CD4-positive, alpha-beta T cell treated with Interleukin-2 at 100 ng/mL for 4 hours (primary cell): ENCODE results near the gene TCL1A.
"Not testable (repeated sequence)": the region's sequence is repeated elsewhere in the genome, so short reads cannot be mapped to it uniquely, and the experiment has no call there.

Experiments used
- DNase-seq: peaks from one replicate; pipeline ENCODE4 v3.0.0-alpha.2; 2020; ENCODE audit warnings: low spot score

TCL1A gene, protein sequence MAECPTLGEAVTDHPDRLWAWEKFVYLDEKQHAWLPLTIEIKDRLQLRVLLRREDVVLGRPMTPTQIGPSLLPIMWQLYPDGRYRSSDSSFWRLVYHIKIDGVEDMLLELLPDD

DNA sequence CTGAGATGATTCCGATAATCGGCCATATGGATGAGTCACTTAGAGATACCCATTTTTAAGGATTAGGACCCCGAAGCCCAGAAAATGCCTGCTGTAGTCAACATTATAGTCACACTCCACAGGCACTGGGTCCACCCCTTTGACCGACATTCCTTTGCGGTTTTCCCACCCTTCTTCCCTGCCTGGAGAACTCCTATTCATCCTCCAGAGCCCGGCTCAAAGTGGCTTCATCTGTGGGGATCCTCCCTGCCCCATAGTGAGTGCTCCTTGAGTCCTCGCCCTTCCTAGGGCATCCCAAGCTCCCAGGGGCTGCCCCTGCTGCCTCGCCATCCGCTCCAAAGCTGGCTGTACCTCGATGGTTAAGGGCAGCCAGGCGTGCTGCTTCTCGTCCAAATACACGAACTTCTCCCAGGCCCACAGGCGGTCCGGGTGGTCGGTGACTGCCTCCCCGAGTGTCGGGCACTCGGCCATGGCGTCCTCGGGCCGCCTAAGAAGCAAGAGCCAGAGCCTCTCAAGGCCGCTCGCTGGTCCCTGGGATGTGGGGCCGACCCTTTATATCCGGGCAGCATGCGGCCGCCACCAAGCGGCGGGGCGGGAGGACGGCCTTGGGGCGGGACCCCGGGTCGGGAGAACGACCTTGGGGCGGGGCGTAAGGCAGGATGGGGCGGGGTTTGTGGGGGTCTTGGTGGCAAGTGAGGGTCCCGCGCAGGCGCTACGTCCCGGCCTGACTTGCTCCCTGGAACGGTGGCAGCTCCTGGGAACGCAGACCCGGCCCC, at the start of gene TCL1A:
Gene TCL1A (minus strand): TSS at position 530 of the 776 bp plus-strand sequence. CDS start 59 bp downstream, at position 471.
- DNase-seq, result no peak

DNA sequence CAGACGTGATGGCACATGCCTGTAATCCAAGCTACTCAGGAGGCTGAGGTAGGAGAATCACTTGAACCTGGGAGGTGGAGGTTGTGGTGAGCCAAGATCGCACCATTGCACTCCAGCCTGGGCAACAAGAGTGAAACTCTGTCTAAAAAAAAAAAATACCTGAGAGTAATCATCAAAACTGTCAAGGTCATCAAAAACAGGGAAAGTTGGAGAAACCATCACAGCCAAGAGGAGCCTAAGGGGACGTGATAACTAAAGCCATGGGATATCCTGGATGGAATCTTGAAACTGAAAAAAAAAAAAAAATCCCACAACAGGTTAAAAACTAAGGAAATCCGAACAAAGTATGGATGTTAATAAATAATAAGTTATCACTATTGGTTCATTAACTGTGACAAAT, 49.1 kb upstream of the TCL1A start:
- DNase-seq, result not testable (repeated sequence)

DNA sequence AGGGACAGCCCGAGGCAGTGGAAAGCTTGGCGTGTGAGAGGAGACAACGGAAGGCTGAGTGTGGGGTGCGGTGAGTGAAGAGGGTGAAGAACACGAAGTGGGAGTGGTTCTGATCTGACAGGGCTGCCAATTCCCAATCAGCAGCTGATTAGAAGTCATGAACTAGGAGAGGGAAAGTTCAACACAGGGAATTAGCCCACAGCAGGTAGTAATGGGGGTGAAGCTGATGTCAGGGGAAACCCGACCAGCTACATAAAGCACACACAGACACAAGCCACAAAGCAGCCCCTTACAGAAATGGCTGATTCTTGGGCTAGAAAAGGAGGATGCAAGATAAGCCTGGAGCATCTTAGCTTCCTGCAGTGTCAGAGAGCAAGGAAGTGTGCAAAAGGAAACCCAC, 47.5 kb upstream of the TCL1A start:
- no peak for DNase-seq

DNA sequence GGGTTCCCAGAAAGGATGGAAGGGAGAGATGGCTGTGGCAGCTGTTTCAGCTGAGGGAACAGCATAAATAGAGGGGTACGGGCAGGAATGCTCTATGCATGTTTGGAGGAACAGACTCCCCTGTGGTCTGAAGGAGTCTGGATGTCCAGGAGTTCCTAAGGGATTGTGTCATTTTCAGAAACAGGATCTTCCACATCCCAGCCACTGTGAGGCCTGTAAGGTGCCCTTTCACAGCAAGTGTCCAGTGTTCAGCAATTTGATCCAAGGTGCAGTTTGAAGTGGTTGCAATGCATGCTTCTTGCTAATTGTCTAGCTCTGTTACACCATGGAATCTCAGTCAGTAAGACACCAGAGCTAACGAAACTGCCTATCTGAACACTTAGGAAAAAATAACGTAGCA, 46.7 kb upstream of the TCL1A start:
- DNase-seq, result no peak

DNA sequence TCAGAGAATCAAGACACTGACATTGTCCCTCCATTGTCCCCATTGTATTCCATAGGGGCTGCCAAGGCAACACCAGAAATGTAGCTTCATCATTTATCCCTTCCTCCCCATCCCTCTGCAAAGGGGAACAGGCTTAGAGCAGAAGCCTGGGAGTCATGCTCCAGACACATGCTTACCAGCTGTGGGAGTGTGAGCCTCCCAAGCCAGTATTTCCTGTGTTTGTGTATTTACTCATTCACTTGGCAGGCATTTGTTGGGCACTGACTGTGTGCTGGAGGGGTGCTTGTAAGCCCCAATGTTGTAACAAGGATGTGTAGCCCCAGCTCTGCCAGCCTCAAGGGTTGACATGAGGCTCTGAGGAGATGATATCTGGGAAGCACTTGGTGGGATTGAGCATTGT, 46.0 kb upstream of the TCL1A start:
- DNase-seq, result no peak

DNA sequence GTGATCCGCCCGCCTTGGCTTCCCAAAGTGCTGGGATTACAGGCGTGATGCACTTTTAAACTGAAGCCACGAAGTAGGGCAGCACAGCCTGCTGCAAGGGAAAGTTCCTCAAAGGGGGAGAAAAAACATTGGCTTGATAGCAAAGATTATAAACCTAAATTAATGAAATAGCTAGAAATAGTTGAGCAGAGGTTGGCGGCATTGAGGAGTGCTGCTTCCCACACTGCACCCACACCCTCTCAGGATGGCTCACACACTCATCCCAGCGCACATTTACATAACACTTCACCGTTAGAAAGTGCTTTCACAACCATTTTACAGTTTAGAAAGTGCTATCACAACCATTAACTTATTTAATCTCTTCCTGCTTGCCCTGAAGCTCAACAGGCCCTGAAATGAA, 44.4 kb upstream of the TCL1A start:
- DNase-seq, result no peak

DNA sequence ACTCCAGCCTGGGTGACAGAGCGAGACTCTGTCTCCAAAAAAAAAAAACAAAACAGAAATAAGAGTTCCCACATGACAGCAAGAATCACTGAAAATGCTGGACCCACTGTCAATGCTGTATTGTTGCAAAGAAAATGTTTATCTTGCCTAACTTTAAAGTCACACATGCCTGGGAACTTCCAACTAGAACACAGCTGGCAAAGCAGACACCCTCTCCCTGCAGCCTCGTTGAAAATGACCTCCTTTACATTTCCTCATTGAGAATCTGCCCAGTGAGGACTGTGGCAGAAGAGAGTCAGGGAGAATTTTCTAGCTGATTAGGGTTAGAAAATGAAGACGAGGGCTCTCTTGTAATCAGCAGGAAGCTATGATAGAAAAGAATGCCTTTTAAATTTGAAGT, 42.8 kb upstream of the TCL1A start:
- no peak for DNase-seq

DNA sequence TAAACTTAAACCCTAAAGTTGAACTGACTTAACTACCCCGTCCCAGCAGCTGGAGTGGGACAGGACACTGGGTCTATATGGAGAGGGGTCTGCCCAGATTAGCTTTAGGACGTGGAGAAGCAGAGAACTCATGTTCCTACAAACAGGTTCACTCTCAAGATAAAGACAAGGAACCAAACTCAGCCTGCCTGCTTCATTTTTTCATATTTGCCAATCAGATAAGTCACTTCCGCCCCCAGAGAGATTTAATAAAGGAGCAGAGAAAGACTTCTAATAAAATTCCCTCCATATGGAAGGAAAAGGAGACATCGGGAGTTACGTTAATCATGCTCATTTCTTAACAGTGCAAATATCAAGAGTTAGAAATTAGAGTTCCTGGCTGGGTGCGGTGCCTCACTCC, 42.2 kb upstream of the TCL1A start:
- DNase-seq, result no peak

DNA sequence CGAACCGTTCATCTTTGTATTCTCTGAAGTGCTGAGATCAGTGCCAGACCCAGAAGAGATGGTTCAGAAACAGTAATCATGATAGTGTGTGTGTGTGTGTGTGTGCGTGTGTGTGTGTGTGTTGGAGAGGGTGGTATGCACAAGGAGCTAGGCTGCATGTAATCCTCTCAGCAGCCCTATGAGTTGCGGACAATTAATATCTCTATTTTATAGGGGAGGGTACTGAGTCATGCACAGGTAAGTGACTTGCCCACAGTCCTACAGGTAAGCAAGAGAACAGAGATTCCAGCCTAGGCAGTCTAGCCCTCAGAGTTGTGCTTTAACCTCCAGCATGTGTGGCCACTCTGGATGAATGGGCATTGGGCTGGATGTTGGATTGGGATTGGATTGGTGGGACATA, 27.9 kb upstream of the TCL1A start:
- DNase-seq, result no peak

DNA sequence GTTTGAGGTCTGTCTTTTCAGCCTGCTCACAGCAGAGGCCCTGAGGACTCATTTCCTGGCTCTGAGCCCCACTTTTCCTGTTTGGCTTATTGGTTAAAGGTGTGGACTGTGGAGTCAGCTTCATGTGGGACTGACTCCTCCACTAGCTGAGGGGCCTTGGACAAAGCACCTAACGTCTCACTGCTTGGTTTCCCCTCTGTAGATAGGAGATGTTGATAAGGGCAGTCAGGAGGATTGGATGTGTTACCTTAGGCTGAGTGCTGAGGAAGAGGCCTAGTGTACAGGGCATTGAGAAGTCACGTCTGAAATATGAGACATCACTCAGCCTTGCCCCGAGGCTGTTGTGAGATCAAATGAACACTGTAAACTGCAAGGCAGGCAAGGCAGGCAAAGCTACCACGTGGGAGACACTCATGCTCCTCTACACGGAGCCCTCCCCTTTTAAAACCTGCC, 27.1 kb upstream of the TCL1A start:
- DNase-seq, result no peak

DNA sequence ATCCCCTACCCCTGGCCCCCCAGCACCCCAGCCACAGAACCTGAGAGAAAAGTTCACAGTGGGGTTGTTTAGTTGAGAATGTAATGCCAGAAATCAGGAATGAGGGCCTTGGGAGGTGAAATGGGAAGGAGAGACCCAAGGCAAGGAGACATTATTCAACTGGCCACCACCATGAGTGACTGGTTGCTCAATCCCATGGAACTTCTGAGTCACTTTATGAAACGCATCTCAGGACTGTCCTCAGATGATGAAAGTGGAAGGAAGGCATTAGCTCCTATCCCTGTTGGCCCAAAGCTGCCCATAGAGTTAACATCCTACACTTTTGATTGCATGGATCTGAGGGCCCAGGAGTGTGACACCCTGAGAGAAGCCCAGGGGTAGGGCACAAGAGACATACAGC, 25.4 kb upstream of the TCL1A start:
- no peak for DNase-seq

DNA sequence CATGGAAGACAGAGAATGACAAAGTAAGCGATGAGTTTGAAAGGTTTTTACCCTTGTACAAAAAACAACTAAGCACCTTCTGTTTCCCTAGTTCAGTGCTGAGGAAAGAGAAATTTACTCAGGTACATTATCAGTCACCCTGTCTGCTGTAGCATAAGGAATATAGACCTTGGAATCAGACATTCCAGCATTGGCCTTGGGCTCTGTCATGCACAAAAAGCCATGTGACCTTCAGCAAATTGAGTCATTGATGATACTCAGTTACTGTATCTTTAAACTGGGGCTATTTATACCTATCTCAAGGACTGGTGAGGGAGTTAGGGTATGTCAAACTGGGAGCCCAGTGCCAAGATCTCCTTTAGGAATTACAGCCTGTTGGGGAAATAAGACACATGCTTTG, 19.3 kb upstream of the TCL1A start:
- no peak for DNase-seq

DNA sequence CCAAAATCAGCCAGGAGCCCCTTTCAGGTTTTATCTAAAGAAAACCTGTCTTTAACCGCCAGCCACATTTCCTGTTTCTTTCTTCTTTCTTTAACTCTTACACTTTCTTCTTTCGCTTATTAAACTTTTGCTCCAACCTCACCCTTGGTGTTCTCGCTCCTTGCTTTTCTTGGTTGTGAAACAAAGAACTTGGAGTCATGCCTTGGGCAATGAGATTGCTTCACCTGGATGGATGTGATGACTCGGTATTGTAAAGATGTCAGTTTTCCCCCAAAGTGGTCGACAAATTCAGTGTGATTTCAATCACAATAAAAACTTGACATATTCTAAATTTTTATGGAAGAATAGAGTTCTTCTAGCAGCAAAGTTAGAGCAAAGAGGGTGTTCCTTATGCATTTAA, 16.2 kb upstream of the TCL1A start:
- DNase-seq, result no peak

DNA sequence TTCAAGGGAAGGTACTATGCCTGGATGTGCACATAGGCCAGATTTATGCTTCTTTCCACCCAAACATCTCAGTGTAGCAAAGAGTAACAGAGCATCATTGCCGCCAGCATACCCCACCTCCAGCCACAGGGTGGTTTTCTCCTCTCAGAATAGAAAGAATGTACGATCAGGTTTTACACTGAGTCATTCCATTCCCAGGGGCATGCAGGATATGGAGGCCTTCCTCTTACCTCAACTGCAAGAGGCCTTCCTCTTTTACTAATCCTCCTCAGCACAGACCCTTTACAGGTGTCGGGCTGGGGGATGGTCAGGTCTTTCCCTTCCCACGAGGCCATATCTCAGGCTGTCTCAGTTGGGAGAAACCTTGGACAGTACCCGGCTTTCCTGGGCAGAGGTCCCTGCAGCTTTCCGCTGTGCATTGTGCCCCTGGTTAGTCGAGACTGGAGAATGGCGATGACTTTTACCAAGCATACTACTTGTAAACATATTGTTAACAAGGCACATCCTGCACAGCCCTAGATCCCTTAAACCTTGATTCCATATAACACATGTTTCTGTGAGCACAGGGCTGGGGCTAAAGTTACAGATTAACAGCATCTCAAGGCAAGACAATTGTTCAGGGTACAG, 15.6 kb upstream of the TCL1A start:
- not testable (repeated sequence) for DNase-seq

DNA sequence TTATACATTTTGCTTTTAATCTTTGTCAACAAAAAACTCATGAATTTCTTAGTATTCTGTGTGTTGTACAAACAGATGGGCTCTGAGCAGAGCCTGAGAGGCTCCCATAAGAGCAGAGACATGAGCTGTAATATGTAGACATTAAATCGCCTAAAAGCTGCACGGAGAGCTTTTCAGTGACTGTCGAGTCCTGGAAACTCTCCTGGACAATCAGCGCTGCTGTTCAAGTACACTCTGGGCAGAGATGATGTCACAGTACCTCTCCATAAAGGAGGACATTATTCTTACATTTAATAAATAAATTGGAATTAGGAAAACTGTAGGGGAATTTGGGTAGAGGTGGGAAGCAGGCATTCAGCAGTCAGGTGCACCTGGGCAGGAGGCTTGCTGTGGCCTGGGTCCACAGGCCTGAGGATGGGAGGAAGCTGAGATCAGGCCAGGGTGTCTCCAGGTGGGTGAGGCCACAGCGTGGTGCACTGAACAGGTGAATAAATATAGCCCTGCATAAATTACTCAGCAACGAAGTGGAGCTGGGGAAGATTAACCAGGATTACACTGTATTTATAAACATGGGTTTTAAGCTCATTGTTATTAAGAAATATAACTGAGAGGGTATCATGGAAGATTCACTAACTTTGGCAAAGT, 13.3 kb upstream of the TCL1A start:
- no peak for DNase-seq

DNA sequence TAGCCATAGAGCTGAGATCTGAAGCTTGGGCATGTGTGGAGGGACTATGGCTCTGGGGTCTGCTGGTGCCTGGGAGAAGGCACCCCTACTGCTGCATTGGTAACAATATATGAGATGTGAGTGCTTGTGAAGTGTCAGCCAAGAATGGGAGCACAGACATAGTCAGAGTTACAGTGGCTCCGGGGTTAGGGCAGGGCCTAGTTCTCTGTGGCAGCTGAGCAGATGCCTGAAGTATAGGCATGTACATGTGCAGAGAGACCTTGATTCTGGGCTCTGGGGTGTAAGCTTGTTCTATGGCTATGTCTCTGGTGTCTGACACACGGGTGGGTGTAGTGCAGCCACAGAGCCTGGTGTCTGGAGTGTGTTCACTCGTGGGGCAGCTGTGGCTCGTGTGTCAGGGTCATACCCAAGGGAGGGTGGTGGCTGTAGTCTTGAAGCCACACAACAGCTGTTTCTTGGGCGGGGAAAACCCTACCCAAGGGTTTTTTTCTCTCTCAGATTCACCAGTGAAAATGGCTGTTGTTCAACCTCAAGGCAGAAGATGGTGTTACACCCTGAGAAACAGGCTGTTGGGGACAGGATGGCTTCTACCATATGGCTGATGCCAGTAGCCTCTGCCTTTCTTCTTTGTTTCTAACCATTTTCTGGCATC, 11.9 kb upstream of the TCL1A start:
- no peak for DNase-seq

DNA sequence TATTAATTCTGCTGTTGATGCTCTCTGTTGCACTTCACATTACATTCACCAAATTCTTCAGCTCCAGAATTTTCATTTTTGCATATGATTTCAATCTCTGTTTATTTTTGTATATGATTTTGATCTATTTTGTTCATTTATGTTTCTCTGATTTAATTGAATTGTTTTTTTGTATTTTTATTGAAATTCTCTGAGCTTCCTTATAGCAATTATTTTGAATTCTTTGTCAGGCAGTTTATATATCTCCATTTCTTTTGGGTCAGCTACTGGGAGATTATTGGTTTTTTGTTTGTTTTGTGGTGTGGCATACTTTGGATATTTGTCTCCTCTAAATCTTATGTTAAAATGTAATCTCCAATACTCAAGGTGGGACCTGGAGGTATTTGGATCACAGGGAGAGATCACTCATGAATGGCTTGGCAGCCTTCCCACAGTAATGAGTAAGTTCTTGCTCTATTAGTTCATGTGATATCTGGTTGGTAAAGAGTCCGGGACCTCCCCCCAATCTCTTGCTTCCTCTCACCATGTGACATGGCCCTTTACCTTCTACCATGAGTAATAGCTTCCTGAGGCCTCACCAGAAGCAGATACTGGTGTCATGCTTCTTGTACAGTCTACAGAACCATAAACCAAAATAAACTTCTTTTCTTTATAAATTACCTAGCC, 8.7 kb upstream of the TCL1A start:
- no peak for DNase-seq

DNA sequence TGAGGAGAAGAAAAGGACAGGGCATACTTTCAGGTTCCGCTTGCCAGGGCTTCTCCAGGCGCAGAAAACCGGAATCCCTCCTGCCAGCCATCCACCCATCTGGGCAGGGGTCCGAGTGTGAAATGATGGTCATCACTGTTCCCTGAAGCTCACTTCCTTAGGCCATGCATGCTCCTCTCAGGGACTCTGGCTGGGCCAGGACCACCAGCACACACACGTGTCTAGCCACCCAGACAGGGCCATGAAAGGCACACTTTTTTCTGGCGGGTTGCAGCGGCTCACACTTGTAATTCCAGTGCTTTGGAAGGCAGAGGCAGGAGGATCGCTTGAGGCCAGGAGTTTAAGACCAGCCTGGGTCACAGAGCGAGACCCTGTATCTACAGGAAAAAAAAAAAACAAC, 1.5 kb downstream of the TCL1A start:
- no peak for DNase-seq

DNA sequence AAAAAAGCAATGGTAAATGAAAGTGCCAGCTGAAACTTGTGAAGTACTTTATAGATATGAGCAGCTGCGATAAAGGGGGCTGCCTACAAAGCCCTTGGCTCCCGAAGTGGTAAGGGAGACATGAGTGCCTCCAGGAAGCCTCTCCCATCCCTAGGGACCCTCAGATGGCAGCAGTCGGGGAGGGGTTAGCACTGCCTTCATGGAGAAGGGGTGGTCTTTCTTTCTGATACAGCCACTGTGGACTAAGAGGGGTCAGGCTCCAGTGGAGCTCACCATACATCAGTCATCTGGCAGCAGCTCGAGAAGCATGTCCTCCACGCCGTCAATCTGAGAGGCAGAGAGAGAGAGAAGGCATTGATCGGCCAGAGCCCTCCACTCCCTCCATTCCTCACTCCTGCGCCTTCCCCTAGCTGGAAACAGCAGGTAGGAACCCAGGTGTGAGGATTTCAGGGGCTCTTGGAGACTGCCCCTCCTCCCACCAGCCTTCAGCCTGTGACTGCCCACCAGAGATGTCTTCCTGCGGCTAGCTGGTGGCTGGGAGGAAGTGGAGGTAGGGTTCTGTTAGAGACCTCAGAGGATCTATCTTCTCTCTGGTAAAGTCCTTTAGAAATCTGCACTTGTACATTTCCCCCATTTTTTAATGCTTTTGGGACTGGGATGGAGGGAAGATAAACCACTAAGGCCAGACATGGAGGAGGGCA, 2.3 kb downstream of the TCL1A start:
- no peak for DNase-seq

DNA sequence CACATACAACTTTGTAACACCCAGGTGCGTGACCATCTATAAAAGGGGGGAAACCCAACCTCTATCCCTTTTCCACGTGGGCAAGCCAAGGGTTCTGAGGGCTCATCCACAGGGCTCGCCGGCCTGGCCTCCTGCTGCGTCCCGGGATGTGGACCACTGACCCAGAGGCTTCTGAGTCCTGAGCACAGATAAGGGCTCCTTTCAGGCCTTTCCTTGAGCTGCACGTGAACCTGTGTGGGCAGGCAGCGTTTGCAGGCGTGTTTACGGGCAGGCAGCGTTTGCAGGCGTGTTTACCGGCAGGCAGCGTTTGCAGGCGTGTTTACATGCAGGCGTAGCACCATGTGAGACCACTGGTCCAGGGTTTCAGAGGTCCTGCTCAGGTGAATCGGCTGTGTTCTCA, 3.8 kb downstream of the TCL1A start:
- DNase-seq, result no peak

DNA sequence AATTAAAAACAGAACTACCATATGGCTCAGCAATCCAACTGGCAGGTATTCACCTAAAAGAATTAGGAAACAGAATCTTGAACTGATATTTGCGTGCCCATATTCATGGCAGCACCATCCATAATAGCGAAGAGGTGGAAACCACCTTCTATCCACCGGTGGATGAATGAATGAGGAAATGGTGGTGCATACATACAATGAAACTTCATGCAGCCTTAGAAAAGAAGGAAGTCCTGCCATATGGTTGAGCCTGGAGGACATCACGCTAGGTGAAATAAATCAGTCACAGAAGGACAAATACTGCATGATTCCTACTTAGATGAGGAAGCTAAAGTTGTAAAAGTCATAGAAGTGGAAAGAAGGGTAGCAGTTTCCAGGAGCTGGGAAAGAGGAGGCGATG, 6.6 kb downstream of the TCL1A start:
- DNase-seq, result no peak
